Measurements from ENCODE around the gene TMEM269. TPM values are rescaled to one million over a fixed set of nuclear protein-coding genes. Genes with fewer than 3 reads are reported as not detected.

The TMEM269 gene, protein sequence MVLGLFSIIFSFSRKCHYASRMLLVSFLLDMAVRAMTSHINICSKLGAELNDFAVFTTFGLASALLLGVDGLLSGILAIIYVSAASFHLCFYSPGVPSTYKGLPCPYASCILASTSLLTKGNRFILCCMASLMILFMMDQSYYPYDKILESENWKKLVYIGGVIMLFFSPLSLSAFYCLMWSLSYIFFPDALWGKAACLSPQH
- 0.18 TPM for total RNA-seq

DNA sequence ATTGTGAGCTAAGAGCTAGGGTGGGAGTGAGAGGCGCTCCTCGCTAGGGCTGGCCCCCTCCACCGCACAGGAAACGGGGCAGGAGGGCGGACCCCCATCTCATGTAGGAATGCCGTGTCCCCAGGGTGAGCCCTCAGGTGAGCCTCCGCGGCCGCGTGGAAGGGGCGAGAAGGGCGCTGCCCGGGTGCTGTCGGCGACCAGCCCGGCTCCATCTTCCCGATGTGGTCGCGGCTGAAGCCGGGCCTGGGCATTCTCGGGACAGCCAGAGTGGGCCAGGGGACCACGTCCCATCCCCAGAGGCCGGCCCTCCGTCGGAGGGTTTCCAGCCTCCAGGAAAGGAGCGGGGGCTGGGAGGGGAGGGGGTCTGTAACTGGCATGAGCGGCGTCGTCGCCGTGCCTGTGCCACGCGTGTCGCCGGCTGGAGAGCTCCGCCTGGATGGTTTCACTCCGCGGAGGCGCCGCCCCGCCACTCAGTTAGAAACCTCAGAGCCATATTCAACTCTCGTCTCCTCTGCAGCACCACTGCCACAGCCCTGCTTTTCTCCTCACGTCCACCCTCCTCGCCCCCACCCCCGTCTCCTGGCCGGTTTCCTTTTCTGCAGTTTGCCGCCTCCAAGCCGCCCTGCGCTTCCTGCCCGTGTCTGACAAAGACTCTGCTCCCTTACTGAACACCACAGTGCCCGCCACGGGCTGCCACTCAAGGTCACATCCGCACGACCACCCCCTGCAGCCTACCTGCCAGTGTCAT is at the start of gene TMEM269:
TSS of gene TMEM269 (plus strand) at position 46 of the 748 bp plus-strand sequence. CDS start 4,903 bp downstream, outside the sequence.
- peak; percentile 49 for DNase-seq (ENCODE audit: low spot score)

DNA sequence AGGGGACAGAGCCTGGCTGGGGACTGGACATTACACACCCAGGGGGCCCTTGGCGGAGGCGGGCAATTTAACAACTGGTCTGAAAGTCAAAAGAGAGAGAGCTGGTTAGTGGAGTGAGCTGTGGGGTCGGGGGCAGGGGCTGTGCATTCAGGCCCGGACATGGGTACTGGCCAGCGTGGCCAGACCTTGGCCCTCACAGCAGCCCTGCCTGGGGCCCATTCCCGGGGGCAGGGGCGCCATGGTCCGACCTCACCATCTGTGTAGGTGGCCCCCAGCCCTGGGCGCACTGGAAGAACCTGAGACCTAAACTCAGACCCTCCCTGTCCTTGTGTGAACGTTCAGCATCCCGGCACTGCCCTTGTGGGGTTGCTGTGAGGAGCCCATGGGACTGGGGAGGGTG is 49.7 kb upstream of the TMEM269 start:
- DNase-seq (ENCODE audit: low spot score): no peak

DNA sequence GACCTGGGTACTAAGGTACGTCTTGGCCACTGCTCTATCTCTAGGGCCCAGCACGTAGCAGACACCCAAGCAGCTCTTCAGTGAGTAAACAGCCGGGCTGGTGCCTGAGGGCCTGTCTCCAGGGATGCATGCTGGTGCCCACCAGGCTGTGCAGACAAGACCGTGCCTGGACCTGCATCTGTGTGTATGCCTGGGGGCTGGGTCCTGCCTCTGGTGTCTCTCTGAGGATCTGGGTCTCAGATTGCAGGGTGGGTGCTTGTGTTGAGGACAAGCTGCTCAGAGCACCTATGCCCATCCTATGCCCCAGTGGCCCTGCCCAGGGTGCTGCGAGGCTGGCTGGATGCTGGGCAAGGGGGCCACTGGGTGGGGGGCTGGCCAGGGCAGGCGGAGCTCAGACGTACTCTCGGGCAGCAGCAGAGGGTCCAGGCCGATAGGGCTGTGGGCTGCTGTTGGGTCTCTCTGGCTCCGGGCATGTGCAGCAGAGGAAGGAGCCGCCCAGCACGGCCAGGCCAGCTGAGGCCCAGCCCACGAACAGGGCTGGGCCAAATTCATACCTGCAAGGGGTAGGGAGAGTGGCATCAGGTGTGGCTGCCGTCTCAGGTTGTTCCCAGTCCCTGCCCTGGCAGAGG is 49.2 kb upstream of the TMEM269 start:
- no peak for DNase-seq (ENCODE audit: low spot score)

DNA sequence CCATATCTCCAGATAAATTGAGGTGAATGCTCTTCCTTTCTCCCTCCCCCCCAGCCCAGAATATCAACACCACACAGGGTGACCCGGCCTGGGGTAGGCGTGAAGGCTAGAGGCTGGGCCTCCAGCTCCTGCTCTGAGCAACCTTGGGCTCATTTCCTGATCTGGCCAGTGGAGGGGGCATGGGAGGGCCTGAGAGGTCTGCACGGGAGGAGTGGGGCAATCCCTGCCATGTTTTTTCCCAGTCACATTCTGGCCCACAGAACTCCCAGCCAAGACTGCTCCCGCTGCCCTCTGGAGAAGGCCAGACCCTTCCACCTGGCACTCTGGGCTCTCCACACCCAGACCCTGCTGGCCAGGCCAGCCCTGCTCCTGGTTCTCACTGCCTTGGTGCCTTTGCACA is 48.6 kb upstream of the TMEM269 start:
- no peak for DNase-seq (ENCODE audit: low spot score)

DNA sequence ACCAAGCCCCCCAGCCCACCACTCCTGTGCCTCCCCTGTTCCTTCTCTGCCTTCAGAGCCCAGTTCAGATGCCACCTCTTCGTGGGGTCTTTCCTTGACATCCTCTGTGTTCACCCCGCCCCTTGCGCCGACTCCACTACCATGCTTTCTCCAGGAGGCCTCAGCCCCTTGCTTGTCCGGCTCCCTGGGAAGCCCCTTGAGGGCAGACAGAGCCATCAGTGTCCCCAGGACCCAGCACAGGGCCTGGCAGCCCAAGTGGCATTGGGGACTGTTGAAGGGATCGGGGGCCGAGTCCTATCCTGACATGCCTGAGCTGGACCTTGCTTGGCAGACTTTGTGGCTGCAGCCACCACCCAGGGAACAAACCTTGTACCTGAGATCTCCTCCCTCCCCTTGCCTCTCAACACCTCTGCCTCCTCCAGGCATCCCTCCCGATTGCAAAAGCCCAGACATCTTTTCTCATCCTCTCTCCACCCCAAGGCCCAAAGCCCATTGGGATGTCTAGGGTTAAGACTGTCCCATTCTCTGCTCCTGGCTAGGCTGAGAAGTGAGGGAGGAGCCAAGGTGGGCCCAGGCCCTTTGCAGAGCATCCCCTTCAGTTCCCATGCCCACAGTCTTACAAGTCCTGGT is 48.1 kb upstream of the TMEM269 start:
- no peak for DNase-seq (ENCODE audit: low spot score)

DNA sequence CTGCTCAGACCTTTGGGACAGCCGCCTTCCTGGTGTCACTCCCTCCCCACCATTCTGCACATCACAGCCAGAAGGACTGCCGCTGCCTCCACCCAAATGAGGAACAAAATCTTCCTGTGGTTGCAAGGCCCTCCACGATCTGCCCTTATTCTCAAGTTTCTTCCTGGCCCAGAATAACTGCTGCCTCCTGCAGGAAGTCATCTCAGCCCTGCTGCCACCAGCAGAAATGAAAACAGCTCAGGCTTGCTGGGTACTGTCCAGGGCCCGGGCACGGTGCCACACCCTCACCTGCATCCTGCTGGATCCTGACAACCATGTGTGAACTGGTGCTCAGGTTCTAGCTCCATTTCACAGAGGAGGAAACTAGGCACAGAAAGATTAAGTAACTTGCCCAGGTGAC is 47.5 kb upstream of the TMEM269 start:
- DNase-seq (ENCODE audit: low spot score): no peak

DNA sequence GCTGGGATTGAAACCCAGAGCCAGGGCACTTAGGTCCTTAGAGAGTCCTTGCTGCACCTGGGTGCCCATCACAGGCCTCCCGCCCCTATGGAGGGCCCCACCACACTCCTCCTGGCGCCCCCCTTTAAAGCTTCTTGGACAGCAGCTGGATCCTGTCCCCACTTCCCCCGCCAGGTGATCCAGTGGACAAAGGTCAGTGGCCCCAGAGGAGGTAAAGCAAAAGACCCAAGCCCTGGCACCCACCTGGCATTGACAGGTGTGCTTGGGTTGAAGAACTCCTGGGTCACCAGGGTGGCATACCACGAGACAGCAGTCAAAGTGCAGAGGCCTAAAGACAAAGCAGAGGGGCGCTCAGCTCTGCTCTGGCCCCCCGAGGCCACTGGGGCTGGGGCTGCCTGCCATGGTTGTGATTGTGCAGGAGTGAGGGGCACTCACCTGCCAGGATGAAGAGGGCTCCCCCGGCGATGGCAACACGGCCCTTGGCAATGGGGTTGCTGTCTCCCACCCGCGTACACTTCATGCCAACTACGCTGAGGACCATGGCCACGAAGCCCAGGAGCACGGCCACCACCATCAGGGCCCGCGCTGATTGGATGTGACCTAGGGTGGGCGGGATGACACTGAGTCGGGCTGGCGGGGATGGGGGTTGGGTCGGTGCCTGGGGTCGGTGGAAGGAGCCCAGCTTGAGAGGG is 46.7 kb upstream of the TMEM269 start:
- no peak for DNase-seq (ENCODE audit: low spot score)

DNA sequence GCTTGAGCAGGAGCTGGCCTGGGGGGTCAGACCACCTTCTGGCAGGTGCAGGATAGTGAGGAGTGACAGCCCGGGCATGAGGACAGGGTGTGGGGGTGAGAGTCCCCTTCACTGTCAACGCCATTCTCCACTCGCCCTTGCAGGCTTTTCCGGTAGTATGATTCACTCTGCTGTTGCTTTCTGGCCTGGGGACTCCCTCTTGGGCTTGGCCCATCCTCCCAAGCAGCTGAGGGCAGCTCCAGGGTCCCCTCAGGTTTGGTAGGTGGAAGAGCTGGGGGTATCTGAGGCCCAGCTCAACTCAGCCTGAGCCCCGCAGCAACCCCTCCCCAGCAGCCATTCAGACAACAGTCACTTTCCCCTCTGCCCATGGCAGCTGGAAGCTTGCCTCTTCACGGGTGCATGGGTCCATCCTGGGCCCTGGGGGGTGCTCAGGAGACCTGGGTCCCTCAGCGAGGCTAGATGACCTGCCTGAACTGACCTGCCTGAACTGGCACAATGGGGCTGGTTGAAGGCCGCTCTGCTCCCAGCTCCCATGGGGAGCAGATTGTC is 46.0 kb upstream of the TMEM269 start:
- DNase-seq (ENCODE audit: low spot score): no peak

DNA sequence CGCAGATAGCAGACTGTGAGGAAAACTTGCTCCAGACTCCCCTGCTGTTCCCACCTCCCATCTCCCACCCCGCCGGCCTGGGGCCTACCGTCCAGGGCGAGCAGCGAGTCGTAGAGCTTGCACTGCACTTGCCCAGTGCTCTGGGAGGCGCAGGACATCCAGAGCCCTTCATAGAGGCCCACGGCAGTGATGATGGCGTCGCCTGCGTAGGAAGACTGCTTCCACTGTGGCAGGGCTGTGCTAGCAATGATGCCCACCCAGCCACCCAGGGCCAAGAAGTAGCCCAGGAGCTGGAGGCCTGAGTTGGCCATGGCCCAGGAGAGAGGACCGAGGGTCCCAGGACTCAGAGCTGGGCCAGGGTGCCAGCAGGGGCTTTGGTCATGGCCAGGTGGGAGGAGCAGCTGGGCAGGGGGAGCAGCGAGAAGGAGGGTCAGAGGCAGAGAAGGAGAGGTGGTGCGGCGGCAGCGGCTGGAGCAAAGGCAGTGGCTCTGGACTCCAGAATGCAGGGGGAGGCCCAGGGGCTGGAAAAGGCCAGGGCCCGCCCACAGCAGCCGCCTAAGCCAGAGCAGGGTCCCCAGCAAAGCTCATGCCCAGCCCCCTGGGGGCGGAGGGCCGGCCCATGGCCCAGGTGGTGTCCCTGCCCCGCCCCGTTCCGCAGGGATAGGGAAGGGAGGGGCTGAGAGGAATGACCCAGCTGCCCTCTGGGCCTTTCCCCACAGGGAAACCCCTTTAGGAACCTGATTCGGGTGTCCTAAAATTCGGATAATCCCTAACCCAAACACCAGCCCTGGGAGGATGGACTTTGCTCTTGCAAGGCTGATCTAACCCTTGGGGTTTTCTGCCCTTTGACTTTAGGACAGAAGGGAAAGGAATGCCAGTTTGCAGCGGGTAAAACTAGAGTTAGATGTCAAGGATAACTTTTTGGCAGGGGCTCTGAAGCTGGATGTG is 44.8 kb upstream of the TMEM269 start, which contains the start of gene CLDN19:
TSS of gene CLDN19 (minus strand) at position 484 of the 948 bp plus-strand sequence. CDS start at position 311, 173 bp downstream.
- DNase-seq (ENCODE audit: low spot score): no peak

DNA sequence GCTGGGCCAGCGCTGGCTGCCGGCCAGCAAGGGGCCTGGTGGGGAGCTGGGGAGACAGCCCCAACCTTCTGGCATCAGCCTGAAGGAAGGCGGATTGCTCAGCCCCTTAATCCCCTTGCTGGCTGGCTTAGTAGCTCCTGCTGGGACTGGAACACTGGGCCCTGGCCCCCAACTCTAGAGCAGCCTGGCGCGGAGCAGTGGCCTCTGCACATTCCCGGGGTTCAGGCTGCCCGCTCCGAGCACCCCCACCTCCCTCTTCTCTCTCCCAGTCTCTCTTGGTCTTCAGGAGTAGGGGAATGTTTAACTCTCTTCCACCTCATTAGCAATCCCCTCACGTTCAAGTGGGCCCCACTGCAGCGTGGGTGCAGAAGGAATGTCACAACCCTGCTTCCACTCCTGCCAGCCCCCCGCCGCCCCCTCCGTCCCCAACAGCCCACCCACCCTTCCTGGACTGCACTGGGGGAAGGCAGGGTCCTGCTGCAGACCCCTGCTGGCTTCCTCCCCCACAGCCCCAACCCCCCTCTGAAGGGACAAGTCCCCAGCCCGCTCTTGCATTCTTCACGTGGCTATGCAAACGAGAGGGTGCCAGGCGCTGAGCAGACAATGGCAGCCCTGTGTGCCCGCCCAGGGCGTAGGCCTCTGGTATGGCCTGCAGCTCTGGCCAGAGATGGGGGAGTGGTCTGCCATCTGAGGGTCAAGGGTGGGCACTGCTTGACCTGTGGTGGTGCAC is 43.8 kb upstream of the TMEM269 start:
- DNase-seq (ENCODE audit: low spot score): no peak

DNA sequence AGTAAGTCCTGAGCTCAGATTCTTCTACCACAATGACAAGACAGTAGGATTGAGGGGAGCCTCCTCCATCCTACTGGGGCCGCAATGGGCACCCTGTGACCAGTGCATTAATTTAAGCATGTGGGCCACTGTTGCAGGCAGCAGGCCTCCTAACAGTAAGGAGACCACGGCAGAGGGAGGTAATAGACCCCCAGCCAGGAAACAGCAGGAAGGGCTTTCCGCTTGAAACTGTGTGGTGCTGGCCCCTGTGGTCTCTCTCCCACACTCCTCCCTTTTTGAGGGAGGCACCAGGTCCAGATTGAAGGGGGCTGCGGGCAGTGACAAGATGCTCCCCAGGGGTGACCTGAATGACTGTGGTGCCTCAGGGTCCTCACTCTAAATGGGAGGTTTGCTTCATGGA is 43.1 kb upstream of the TMEM269 start:
- no peak for DNase-seq (ENCODE audit: low spot score)

DNA sequence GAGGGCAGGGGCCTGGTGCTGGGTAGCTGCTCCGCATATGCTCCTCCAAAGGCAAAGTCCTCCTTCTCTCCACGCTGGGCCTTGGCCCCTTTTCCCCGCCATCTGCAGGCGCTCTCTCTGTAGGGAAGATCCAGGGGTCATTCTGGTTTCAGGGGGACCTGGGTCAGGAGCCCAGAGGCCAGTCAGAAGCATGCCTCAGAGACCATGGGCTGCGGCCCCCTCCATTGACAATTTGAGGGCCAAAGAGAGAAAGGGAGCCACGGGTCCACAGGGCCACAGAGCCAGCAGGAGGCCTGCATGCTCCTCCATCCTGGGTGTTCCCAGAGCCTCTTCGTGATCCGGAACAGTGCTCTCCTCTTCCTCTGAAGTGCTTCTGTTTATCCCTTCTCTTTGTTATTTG is 42.6 kb upstream of the TMEM269 start:
- DNase-seq (ENCODE audit: low spot score): no peak

DNA sequence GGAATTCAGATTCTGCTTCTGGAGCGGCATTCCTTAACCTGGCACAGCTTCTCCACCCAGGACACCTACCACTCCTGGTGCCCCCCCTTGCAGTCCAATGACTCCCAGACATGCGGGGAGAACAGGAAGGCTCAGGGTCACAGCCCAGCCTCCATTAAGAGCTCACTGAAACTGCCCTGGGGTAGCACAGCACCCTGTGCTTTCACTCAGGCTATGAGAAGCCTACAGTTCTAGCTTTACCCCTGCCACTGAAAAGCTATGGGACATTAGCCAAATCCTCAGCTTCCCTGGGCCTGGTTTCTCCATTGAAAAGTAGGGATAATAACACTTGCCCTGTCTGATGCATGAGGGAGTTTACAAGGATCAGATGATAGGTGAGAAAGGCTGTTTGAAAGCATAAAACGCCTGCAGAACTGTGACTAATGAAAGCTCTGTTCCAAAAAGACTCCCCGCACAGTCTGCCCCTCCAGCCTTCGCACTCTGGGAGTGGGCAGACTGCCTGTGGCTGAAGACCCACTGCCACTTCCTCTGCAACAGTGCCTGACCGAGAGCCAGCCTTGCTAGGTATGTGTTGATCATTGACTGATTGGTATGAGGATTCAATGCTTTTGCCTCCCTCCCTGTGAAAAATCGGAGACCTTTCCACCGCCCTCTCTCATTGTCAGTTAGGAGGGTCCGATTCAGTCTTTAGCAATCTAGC is 42.0 kb upstream of the TMEM269 start:
- no peak for DNase-seq (ENCODE audit: low spot score)

DNA sequence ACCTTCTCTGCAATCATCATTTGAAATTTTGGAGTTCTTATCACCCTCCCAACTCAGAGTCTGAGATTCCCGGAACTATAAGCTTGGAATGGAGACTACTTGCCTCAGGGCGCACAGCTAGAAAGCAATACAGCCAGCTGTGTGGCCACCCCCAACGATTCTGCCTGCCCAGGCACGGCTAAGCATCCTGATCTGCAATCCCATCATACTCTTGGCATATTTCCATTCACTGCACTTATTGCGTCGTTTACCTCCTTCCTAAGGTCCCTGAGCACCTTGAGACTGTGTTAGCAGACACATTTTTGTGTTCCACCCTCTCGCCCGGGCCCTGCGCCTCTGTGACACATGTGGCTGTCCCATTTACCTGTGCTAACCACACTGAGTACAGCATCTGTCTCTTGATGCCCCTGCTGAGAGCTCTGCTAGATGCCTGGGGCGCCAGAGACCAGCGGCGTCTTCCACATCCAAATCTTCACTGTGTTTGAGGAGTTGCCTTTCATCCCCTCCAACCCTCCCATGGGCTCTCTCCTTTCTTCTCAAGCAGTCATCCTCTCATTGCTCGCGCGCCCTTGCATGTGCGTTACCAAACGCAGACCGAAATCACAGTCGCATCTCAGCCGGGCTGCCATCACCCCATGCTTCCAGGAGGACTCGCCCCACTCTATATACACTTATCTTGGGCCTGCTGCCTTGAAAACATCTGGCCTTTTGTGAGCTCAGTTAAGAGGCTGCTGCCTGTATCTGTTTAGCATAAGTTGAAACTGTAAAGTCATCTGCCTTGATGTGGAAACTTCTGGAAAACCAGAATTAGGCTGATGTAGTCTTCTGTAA is 41.3 kb upstream of the TMEM269 start:
- DNase-seq (ENCODE audit: low spot score): peak; percentile 67

DNA sequence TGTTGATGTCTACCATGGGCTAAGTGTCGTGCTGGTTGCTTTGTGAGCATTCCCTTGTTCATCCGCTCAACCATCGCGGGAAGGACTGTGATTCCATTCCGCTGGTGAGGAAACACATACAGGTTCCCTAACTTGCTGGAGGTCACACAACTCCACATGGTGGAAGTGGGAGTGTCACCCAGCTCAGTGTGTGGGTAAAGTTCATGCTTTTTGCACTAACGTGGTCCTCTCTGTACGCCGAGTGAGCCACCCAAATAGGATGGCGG is 40.7 kb upstream of the TMEM269 start:
- no peak for DNase-seq (ENCODE audit: low spot score)

DNA sequence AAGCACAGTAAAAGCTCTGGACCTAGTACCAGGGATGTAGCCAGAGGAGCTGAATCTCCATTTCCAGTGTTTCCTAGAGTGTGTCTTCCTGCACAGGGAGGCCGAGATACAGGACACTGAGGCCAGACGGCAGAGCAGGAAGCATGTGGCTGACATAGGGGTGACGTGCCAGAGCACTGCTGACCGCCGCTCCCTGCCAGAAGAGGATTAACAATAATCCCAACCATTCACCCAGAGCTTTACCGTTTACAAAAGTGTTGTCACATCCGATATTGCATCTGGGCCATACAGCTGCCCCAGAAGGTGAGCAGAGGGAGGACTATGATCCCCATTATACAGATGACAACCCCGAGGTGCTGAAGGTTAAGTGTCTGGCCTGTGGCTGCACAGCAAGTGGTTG is 38.9 kb upstream of the TMEM269 start:
- DNase-seq (ENCODE audit: low spot score): no peak

DNA sequence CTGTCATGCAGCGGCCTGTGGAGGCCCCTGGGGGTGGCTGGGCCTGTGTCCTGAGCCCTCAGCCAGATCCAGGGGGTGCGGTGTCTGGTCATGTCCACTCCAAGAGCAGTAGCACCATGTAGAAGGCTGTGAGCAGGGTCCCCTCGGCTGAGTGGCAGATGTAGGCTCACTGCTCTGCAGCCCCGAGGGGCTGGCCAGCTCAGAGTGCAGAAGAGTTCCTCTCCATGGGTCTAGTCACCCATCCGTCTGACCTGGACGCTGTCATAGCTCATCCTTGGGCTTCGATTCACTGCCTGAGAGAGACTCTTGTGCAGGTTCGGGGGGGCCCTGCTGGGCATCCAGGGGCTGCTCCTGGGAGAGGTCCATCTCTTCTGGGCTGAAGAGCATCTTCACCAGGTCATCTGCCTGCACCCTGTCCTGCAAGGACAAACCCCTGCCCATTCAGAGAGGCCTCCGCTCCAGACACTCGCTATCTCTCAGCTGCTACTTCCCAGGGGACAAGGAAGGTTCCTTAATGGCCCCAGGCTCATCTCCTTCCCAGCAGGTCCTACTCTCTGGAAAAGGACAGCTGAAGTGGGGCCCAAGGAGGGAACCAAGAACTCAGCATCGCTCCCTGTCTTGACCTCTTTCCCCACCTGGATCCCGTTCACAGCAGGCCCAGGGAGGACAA is 38.2 kb upstream of the TMEM269 start:
- no peak for DNase-seq (ENCODE audit: low spot score)

DNA sequence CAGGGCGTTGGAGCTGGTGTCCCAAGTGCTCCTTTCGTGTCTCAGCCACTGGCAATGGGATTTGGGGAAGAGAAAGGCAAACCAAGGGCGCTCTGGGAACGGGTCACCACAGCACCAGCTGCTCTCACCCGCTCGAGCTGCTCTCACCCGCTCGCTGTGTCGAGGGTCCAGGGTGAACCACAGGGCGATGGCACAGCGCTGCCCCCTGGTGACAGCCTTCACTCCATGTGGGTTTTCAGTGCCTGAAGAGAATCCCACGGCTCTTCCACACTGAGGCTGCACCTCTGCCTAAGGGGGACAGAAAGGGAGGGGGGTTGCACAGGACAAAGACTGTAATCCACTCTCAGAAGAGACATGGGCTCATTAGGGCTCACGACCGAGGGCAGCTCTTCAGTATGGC is 37.7 kb upstream of the TMEM269 start:
- no peak for DNase-seq (ENCODE audit: low spot score)

Data from ureter (tissue), 1 donor.